HG02885 (cell line): ENCODE data around the gene PRR5L.

ENCODE experiments used
- ATAC-seq: cut with Tn5 transposase; IDR thresholded peaks from one replicate; pipeline ENCODE4 v1.9.1; 2021; ENCODE audit warnings: mild to moderate bottlenecking; ENCODE audit not compliant: unreplicated experiment, poor library complexity

Gene PRR5L

DNA sequence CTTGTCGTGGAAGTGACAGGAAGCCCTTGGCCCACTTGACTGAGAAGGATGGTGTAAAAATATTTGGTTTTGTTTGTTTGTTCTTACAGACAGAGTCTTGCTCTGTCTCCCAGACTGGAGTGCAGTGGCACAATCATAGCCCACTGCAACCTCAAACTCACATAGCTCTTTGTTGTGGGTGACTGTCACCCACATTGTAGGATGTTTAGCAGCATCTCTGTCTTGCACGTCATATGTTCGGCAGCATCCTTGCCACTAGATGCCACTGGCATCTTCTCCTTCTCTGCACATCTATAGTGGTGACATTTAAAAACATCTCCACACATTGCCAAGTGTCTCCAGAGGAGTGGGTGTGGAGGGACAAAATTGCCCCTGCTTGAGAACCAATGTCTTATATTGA is 56.8 kb downstream of the PRR5L start:
- no peak for ATAC-seq

DNA sequence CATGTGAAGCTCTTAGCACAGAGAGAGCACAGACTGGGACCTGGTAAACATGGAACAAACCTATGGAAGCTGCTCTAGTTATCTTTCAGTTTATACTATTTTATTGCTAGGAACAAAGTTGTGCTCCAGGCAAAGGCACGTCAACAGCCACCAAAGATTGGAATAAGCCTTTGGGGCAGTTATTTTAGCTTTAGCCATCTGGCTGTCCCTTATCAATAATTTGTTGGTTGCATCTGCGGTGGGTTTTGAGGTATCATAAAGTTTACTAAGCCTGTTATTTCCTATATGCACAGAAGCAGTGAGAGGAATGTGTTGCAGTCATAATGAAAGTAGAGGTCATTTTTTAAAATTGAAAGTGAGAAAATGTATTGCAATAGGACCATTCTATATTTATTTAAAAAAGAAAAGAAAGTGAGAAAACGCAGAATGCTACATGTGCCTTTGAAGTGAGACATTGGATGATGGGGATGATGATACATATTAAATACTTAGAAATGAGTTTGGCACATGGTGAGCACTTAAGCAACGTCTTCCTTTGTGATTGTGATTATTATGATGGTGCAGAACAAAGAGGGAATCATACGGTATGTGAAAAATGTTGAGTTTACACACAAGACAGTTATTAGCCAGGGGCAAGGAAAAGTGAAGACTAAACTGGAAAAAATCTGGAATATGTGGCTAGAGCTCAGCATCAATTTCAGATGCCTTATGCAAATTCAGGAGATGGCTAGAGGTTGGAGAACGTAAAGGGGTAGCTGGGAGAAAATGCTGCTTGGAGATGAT is 58.3 kb downstream of the PRR5L start:
- ATAC-seq: peak; percentile 85

DNA sequence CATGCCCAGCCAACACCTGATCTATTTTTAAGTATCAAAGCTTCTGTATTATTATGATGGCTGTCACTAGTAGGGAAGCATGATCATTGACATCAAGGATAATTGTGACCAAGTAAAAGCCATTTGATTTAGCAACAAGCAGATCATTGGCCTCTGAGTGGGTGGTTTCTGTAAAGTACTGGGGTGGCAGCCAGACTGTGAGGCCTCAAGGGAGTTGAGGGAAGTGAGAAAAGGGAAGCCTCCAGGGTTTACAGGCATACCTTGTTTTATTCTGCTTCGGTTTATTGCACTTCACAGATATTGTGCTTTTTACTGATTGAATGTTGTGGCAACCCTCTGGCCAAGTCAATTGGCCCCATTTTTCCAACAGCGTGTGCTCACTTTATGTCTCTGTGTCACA is 60.1 kb downstream of the PRR5L start:
- ATAC-seq: peak; percentile 75

DNA sequence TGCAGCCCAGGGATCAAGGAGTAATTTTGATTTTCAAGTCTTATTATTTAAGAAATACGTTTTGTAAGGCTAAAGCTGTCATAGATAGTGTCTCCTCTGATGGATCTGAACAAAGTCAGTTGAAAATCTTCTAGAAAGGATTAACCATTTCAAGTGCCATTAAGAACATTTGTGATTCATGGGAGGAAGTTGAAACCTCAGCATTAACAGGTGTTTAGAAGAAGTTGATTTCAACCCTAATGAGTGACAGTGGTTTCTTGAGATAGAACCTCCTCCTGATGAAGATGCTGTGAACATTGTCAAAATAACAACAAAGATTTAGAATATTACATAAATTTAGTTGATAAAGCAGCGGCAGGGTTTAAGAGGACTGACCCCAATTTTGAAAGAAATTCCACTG is 61.7 kb downstream of the PRR5L start:
- no peak for ATAC-seq

DNA sequence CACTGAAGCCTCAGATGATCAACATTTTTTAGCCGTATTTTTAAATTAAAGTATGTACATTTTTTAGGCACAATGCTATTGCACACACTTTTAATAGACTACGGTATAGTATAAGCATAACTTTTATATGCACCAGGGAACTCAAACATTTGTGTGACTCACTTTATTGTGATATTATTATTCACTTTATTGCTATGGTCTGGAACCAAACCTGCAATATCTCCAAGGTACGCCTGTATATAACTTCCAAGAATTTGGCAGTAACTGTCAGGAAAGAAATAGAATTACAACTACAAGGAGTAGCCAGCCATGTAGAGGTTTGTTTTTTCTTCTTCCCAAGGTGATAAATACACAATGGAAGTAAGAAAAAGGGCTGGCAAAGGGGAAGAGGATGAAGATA is 62.3 kb downstream of the PRR5L start:
- no peak for ATAC-seq

DNA sequence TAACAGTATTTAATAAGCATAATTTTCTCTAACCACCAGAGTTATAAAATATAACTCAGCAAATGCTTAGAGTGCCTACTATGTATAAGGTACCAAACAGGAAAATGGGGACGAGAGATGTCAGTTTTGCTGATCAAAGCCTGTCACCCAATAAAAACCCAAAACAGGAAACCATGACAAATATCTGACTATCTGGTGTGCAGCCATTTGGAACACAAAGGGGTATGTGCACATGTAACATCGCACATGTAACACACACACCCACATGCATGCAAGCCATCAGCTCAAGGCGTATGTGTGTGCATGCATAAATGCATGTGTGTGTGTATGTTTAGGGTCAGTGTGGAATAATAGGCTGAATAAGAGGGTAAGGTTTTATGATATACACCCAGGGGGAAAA is 64.2 kb downstream of the PRR5L start:
- ATAC-seq: peak; percentile 27

DNA sequence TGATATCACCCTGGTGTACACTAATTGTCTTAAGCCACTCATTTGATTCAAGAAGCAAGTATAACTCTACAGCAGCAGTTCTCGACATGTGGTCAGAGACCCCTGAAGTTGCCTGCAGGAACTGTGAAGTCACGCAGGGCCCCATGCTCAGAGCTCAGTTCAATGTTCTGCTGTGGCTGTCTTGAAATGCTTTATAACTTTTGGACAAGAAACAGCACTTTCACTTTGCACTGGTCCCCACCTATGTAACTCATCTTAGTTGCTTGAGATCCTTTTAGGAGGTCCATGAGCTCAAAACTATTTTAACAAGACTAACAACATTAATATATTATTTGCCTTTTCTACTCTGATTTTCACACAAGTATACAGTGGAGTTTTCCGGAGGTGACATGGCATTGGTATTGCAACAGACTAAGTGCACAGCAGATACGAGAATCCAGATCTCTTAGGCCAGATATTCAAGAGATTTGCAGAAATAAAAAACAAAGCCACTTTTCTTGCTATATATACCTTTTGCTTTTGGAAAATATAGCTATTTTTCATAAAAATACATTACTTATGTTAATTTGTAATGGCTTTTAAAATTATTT is 64.8 kb downstream of the PRR5L start:
- no peak for ATAC-seq

DNA sequence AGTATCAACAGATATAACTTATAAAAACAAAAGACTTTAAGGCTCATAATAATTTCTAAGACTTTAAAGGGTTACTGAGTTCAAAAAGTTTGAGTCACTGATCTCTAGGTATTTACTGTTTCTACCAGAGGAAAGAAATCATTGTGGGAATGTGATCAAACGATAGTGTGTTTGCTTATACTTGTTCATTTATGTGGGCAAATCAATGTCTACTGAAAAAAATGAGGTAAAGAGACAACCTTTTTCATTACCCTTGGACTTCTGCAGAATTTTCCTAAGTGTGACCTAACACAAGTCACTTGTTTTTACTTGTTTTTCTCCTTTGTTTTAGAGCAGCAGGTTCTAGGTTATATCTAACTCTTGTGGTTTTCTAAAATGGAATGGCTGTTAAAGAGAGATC is 65.4 kb downstream of the PRR5L start:
- ATAC-seq: no peak

DNA sequence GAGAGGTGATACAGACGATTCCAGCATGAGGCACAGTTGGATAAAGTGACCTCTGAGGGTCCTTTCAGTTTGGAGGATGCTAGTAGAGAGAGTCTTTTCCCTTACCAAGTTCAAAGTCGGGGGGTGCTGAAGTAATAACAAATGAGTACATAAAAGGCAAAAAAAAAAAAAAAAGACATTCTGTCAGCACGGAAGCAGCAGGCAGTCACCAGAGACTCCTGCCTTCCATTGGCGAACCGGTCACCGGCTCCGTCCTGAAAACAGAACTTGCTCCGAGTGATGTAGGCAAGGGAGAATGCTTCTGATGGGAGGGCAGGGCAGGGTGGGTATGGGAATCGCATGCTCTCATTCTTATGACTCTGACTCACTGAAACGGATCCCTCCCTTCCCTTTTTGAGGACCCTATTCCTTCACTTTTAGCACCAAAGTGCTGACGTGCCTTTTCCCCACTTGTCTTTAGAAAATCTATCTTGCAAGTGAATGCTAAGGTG is 65.9 kb downstream of the PRR5L start:
- no peak for ATAC-seq

DNA sequence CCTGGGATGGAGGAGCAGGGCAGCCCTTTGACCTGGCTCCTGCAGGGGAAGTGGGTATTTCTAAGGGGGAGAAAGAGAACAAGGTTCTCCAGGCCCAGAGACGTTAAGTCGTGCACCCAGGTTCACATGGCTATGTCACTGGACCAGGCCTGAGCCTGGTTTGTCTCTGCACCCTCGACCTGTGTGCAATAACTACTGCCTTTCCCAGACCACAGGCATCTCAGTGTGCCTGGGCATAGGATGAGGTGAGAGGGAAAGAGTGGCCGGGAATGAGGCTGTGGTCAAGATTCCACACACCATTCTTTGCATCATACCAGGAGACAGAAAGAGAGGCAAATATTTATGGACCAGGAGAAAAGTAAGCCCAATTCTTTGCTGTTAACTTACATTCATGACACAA is 66.8 kb downstream of the PRR5L start:
- no peak for ATAC-seq

DNA sequence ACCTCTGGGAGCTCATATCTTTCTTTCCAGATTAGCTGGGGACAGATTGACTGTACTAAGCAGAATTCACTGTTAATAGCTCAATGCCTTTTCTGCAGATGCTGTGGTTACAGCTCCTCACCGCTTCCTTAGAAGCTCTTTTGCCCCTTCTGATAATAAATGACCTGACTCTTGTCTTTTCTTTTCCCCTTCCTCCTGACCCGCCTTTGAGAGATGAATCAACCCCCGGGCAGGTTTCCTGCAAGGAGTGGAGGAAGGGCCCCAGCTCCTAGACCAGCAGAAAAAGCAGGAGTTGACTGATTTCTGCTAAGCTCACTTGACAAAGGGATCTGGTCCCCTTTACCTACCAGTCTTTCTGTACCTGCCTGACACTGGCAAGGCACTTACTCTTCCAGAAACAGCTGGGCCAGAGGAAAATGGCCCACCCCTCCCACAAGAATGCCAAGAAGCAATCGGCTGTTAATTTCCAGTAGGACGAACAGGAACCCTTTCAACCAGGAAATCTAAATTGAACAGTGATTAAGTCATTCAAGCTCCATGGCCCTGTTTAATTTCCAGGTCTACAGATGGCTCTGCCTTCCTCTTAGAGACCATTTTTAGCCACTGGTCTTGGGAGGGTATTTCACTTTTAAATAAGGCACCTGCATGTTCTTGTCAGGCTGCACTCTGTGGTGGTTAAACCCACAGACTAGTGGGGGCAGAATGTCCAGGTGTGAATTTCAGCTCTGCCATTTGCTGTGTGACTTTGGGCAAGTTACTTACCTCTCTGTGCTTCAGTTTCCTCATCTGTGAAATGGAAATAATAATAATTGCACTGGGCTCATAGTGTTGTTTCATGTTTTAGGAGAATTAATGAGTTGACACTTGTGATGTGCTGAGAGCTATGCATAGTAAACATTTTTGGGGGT is 67.5 kb downstream of the PRR5L start:
- ATAC-seq: no peak

DNA sequence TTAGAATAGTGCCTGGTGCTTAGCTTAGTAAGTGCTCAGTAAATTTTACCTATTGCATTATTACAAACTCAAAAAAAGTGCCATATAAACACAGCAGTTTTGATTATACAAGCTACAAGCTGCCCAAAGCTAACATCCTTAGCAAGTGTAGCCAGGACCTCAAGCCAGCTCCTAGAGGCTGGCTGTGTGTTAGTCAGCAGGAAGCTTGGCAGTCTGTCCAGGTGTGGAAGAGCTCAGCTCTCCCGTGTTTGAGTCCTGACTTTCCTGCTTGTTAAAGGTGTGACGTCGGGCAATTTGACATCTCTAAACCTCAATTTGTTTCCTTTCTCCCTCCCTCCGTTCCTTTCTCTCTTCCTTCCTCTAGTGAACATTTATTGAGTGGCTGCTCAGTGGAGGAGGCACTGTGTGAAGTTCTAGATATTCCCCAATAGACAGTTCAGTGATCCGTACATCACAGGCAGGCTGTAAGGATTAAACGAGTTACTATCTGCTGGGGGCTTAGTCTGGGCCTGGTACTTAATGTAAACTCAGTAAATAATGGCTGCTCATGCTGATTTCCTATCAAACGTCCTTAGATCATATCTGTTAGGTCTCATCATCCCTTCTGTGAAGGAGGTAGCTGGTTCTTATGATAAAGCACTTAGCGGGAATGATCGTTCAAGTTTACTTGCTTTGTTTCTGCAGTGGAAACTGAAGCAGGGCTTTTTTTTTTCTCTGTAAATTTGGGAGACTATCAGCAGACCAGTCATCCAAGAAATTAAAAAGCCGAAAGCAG is 68.7 kb downstream of the PRR5L start:
- no peak for ATAC-seq

DNA sequence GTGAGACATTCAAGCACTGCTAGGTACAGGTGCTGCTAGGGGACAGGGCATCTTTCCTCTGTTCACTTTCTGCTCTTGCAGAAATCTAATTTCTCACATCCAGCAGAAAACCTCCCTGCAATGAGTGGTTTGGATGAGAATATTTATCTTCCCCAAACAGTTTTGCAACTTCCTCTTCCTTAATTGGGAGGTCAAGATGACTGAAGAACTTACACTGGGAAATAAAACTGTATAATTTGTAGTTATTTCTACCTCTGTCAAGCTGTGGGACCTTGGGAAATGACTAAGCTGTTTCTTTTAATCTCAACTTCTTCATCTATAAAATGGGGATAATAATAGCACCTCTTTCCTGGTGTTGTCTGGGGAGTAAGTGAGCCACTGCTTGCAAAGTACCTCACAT is 69.8 kb downstream of the PRR5L start:
- no peak for ATAC-seq

DNA sequence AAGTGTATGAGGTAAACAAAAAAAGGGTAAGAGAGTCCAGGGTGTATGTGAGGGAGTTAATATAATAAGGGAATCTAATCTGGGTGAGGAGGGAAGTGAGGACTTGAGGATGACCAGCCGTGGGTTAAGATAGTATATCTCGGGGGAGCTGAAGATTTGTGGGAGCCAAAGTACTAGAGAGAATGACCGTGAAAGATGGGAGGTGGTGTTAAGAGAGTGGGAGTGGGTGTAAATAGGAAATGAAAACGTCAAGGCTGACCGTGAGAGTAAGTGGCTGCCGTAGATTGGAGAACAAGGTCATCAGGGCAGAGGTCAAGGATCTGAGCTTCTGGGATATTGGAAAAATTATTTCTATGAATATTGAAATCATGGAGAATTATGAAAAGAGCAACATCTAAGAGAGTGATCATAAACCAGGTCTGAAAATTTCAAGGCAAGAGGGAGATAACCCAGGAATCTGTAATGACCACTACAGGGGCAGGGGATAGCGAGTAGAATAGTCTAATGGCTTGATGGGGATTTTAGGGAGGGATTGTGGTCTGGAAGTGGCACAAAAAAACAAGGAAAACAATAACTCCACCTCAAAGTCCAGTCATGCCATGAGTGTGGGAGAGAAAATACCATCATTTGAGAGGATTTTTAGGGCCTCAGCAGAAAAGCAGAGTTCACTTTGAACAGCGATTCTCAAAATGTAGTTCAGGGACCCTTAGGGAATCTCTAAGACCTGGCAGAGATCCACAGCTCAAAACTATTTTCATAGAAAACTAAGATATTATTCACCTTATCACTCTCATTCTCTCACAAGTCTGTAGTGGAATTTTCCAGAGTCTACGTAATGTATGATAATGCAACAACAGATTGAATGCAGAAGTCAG is 72.0 kb downstream of the PRR5L start:
- no peak for ATAC-seq

DNA sequence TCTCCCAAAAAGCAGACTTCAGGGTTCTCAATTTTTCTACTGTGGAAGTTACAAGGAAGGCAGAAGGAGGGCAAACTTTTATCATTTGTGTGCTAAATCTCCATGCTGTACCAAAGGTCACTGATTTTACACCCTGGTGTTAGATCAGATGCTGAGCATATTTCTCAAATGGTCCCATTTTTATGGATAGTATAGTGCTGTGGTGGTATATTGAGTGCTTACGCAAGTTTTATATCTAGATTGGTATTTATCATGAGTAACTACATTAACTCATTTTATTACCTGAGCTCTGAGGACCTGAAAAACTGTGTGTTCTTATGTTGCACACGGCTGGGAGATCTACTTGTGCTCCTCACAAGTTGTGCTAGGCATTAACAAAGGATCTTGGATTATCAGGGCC is 75.1 kb downstream of the PRR5L start:
- ATAC-seq: no peak

DNA sequence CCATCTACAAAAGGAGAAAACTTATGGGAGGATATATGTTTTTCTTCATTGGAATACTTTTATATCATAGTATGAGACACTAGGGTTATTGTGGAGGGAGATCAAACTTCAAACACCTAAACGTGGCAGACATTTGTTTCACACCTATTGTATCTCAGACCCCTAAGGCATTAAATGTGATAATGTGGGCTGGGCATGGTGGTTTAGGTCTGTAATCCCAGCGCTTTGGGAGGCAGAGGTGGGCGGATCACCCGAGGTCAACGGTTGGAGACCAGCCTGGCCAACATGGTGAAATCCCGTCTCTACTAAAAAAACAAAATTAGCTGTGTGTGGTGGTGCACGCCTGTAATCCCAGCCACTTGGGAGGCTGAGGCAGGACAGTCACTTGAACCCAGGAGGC is 75.5 kb downstream of the PRR5L start:
- ATAC-seq: no peak

DNA sequence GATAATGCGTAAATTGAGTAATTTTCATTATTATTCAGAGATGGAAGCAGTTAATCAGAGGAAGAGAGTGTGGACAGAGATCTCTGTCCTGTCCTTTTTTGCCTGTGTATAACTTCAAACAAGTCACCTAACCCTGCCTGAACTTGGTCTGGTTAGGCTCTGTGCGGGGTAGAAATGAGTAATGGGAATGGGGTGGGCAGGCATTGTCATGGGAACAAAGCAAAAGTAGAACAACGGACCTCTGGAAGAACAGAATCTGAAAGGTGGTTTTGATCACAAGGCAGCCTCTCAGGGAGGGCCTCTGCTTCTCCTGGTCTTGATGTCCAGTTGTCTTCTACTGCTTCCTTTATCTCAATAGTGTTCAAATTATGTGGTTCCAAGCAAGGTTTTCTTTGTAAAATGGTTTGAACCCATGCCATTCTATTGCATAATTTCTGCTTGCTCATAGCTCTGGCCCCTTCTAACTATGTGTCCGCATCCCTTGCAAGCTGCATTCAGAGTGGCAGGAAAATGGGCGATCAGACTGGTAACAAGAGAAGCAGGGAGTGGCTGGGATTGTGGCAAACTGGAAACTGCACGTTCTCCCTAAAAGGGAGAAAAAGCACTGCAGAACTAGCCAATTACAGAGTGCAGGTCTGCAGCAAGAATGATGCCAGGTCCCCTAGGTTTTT is 76.1 kb downstream of the PRR5L start:
- ATAC-seq: no peak

DNA sequence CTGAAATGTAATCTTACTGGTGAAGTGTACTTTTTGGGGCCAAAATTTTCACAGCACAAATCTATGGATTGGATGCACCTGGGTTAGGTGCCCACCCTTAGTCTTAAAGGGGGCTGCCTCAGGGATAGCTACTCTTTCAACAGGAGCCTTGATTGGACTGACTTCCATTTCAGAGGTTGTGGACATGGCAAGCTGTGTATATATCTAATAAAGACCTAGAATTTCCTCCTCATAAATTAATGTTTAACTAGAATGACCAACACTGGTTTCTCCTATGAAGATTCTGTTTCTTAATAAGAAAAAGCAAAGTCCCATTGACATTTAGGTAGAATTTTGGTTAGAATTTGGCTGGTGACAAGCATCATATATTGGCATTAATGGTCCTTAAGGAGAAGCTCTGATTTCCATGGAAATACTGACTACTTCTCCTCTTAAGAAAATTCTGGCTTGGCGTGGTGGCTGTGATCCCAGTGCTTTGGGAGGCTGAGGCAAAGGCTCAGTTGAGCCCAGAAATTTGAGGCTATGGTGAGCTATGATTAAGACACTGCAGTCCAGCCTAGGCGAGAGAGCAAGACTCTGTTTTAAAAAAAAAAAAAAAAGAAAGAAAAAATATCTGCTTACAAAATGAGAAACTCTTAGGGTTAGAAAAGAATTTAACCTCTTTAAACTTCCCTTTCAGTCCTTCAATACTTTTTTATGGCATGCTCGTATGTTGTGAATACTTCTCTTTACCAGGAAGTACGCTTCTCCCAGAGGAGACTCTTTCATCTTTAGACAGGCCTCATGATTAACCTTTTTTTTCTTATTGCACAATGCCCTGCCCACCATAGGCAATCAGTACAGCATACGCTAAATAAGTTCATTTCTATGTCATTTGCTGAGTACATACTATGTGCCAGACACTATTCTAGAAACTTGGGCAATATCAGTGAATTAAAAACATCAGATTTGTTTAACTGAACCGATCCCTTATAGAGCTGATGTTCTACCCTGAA is 77.2 kb downstream of the PRR5L start:
- ATAC-seq: no peak
